ENCODE data around the gene SCAMP3. TPM values are rescaled to one million over a fixed set of nuclear protein-coding genes. Genes with fewer than 3 reads are reported as not detected.

The SCAMP3 gene
- total and polyA plus RNA-seq, 10 of the 15 experiments (the other 5 are each of a cell fraction or from before 2014, with no cell fraction given) = 17.2 to 133 (median 87.3) TPM

- Histone ChIP-seq H3K27me3 (replicated peaks in 1 of 2; ENCODE audit: control insufficient read depth in 2 of 2, insufficient read depth in 2 of 2, low read length in 1 of 2) (no peaks in the 10 kb centered on the region), H3K79me2 (ENCODE audit: control insufficient read depth, insufficient read depth, low read length) (peaks cover 13% of the 10 kb centered on the region), H3K36me3 (ENCODE audit: control insufficient read depth in 2 of 2, insufficient read depth in 2 of 2, low read length in 1 of 2) (no peaks in the 10 kb centered on the region; a peak in 1 of 4 replicates), H3K4me3 (peak overlapping the region; percentile 74), H3K4me1 (ENCODE audit: control insufficient read depth, insufficient read depth, low read length) (peaks cover 14% of the 10 kb centered on the region), H2AFZ (ENCODE audit: control insufficient read depth, low read depth, low read length) (no peak overlapping the region), H3K9ac (ENCODE audit: control insufficient read depth, insufficient read depth, low read length) (peak overlapping the region; percentile 86; the same call in 1 of the 2 replicates), H3K9me3 (replicated peaks; ENCODE audit: control insufficient read depth, insufficient read depth, low read length) (no peaks in the 10 kb centered on the region), H4K20me1 (ENCODE audit: control insufficient read depth, insufficient read depth) (no peaks in the 10 kb centered on the region), H3K4me2 (ENCODE audit: control insufficient read depth, insufficient read depth) (peak overlapping the region; percentile 81), H3K27ac (ENCODE audit: control insufficient read depth, insufficient read depth) (peak overlapping the region; percentile 38; the same call in 1 of the 2 replicates)
- ATAC-seq (no peak), FAIRE-seq (no peak), DNase-seq (ENCODE audit: low read depth, low spot score) (no peak)
- intact Hi-C loops (cut with micrococcal nuclease; ENCODE audit: unreplicated experiment) (loop anchor here (5.0 kb wide), 1 partner anchor 36 kb away; the partner anchor contains the start of genes MTX1 and THBS3), in situ Hi-C loops (cut with MboI) (no loop called here)
- ChIA-PET RAD21 (ENCODE audit: unreplicated experiment) (interaction anchor here (2.0 kb wide), 1 partner anchor 9 kb away, joined by 5 read pairs; no protein-coding TSS in a partner anchor), SMC1A (ENCODE audit: uncharacterized antibody, unreplicated experiment) (interaction anchor here (0.9 to 1.9 kb wide), 4 partner anchors 16 to 70 kb away, joined by 3 to 8 read pairs (median 3); partner anchors contain the start of gene KRTCAP2), CTCF (interaction anchor here (0.7 to 5.5 kb wide), 6 partner anchors 18 to 81 kb away, joined by 3 to 26 read pairs (median 7); partner anchors contain the start of genes KRTCAP2, MTX1 and THBS3), POLR2A (interaction anchor here (0.9 to 2.6 kb wide), 7 partner anchors 15 to 151 kb away, joined by 3 to 13 read pairs (median 9); partner anchors contain the start of genes CLK2, FDPS, KRTCAP2 and TRIM46)
- BruUV-seq (replicated peaks) = no TSS peak
- TF ChIP-seq KLF5 (IDR thresholded peaks at IDR 0.05; ENCODE audit: partially characterized antibody) (no peak), ETV6 (conservative IDR thresholded peaks at IDR 0.05 in 1 of 2, IDR thresholded peaks at IDR 0.05 in 1 of 2; ENCODE audit: borderline replicate concordance in 1 of 2, low read depth in 1 of 2) (no peak), CREM (IDR thresholded peaks at IDR 0.05; ENCODE audit: low read depth) (no peak), MYB (IDR thresholded peaks at IDR 0.05; ENCODE audit: borderline replicate concordance, low read depth, low read length) (no peak), ZNF622 (IDR thresholded peaks at IDR 0.05) (no peak), RFX5 (IDR thresholded peaks at IDR 0.05; ENCODE audit: low read depth, low read length) (no peak), CBX5 (IDR thresholded peaks at IDR 0.05; ENCODE audit: low read depth) (no peak), ZBTB4 (CRISPR knock-in tag; IDR thresholded peaks at IDR 0.05) (no peak), CREB1 (IDR thresholded peaks at IDR 0.05; ENCODE audit: low read depth) (no peak)
- TF ChIP-seq, protein P1, sequence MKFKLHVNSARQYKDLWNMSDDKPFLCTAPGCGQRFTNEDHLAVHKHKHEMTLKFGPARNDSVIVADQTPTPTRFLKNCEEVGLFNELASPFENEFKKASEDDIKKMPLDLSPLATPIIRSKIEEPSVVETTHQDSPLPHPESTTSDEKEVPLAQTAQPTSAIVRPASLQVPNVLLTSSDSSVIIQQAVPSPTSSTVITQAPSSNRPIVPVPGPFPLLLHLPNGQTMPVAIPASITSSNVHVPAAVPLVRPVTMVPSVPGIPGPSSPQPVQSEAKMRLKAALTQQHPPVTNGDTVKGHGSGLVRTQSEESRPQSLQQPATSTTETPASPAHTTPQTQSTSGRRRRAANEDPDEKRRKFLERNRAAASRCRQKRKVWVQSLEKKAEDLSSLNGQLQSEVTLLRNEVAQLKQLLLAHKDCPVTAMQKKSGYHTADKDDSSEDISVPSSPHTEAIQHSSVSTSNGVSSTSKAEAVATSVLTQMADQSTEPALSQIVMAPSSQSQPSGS (IDR thresholded peaks at IDR 0.05; ENCODE audit: low read length) = no peak
- 66% methylated on average over 3 of the region's 3 CpGs for WGBS (ENCODE audit: insufficient coverage, insufficient replicate concordance, low lambda C conversion rate, missing lambda C conversion rate)
Measured at GRCh38 chr1:155242805-155243358, 19.3 kb downstream of the SCAMP3 start.

Measured in GM12878 (cell line).